Forelimb muscle (tissue), 1 donor: ENCODE data around the gene RAPGEF2. TPM values are rescaled to one million over a fixed set of nuclear protein-coding genes. Genes with fewer than 3 reads are reported as not detected.
"Not testable (repeated sequence)": the region's sequence is repeated elsewhere in the genome, so short reads cannot be mapped to it uniquely, and the experiment has no call there.

Source experiments
- DNase-seq: peaks from one replicate; pipeline ENCODE4 v3.0.0-alpha.2; 2013; ENCODE audit warnings: low read depth
- polyA plus RNA-seq: library from polyadenylated mRNA; unstranded; fragments of 120-200 nt; gene quantifications from one replicate; pipeline ENCODE4 v1.2.1, GENCODE V29; 2013; ENCODE audit not compliant: insufficient read length

Gene RAPGEF2
- polyA plus RNA-seq, 1 donor = 24.1 TPM

DNA sequence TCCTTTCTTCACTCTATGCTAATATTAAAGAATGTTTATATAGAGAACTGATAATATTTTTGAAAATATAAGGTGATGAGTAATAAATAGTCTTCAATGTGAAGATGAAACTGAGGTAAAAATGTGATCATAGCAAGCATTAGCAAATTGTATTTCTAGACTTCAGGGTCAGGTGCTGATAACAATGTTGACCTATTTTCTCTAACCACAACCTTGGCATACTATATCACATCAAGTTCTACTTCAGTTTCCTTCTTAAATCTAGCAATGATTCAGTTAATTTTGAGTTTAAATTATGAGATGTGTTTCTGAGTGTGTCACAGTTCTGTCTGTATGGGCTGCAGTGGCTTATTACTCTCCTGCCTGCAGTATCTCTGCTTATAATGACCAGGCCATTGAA, 209.4 kb downstream of the RAPGEF2 start:
- DNase-seq = no peak

DNA sequence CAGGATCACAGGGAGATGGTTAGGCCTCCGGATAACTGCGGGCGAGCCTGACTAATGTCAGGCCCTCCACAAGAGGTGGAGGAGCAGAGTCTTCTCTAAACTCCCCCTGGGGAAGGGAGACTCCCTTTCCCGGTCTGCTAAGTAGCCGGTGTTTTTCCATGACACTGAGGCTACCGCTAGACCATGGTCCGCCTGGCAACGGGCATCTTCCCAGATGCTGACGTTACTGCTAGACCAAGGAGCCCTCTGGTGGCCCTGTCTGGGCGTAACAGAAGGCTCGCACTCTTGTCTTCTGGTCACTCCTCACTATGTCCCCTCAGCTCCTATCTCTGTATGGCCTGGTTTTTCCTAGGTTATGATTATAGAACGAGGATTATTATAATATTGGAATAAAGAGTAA, 213.0 kb downstream of the RAPGEF2 start:
- DNase-seq = not testable (repeated sequence)

DNA sequence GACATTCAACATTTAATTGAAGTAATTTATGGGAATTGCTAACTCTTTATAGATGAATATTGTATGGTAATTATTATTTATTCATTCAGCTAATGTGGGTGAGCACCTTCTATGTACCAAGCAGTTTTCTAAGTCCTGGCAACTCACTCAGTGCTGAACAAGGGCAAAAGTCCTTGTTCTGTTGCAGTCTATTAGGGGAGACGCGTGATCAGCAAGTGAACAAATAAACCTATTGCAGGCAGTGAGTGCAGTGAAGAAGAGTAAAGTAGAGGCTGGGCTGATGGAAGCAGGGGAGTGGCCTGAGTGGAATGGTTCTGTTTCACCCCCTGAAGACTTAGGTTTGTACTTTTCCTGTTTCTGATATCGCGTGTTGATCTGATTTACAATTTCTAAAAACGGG, 214.3 kb downstream of the RAPGEF2 start:
- DNase-seq = no peak

DNA sequence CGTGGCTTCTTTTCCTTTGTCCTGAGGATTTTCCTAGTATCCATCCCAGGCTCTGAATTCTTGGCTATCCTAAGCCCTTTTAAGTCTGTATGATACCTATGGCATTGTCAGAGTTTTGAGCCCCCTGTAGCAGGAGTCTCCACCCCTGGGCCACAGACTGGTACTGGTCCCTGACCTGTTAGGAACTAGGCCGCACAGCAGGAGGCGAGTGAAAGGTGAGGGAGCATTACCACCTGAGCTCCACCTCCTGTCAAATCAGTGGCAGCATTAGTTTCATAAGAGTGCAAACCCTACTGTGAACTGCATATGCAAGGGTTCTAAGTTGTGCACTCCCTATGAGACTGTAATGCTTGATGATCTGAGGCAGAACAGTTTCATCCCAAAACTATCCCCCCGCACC, 216.1 kb downstream of the RAPGEF2 start:
- no peak for DNase-seq

DNA sequence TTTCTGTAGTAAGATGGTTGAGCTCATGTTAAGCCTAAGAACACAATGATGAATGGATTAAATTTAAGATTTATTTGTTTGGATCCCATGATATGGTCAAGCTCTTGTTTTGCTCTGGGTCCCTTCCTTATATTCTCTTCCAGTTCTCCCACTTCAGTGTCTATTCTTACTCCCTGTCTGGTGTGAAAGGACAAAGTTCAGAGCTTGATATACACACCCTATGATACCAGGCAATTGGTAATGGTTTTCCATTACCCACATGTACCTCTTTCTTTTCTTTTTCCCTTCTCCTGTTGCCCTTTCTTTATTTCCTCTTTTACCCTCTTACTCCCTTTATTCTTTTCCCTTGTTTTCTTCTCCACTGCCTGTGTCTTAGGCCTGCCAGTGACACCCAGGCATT, 223.6 kb downstream of the RAPGEF2 start:
- DNase-seq = no peak

DNA sequence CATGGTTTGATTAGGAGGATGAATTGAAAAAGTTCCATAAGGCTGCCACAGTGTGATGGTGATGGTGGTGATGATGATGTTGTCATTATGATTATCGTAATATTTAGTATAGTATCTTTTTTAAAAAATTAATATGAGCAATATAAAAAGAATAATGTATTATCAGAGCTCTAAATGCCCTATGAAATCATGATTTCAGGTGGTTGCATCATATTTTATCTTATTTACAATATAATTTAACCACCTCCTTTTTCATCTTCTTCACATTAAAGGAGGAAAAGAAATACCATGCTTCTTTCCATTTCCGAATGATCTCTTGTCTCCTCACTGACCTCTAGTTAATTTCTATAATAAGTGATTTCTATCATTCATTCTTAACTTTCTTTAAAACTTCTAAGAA, 225.9 kb downstream of the RAPGEF2 start:
- no peak for DNase-seq

DNA sequence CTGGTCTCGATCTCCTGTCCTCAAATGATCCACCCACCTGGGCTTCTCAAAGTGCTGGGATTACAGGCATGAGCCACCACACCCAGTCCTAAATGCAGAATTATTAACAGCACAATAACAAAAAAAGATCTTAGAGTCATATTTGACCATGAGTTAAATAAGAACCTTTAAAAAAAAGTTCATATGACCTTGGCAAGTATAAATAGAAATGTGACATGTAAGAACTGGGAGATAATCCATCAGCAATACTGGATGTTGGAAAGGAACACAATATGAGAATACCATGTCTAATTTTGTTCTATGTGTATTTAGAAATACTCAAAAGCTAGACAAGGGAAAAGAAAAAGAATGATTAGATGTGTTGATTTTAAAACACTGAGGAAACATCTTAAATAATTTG, 231.6 kb downstream of the RAPGEF2 start:
- DNase-seq = no peak

DNA sequence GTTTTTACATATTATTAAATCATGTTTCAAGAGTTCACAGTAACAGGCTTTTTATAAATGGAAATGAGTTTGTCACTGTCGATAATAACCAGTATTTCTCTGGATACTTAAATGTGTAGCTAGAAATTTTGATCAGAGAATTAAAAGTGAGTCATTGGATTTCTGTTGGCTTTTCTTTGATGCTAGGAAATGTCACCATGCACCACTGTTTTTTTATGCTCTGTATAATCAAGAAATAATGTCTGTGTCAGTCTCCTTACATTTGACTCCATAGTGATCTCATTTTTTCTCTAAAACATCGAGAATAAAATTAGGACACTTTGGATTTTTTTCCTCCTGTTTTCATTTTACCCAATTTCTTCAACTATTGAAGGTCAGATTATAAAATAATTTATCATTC, 234.2 kb downstream of the RAPGEF2 start:
- no peak for DNase-seq

DNA sequence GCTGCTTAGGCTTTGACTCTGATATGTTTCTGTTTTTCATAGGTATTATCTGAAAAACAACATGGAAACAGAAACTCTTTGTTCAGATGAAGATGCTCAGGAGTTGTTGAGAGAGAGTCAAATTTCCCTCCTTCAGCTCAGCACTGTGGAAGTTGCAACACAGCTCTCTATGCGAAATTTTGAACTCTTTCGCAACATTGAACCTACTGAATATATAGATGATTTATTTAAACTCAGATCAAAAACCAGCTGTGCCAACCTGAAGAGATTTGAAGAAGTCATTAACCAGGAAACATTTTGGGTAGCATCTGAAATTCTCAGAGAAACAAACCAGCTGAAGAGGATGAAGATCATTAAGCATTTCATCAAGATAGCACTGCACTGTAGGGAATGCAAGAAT, 238.6 kb downstream of the RAPGEF2 start:
- no peak for DNase-seq

DNA sequence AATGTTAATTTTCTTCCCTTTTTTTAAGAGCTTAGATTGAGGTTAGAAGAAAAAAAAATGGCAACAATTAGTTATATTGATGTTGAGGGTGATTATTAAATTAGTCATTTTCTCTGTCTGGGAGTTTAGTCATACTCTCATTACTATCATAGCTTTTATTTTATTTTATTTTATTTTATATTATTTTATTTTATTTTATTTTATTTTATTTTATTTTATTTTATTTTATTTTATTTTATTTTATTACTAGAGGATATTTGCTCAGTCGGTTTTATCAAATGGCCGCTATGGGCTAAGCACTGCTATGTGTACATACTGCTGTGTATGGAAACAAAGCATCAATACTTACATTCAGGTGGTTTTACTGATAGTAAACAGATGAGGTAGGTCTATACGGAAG, 239.5 kb downstream of the RAPGEF2 start:
- no peak for DNase-seq

DNA sequence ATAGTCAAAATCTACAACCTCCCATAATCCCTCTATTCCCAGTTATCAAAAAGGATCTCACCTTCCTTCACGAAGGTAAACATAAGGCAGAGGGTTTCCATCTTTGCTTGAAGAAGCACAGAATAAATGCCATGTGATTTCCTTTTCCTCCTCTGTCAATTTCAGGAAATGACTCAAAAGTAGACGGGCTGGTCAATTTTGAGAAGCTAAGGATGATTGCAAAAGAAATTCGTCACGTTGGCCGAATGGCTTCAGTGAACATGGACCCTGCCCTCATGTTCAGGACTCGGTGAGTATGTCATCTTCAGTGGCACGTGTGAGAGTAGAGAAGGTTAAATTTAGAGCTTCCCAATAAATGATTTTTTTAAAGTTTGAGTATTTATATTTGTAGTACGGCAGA, 240.2 kb downstream of the RAPGEF2 start:
- no peak for DNase-seq

DNA sequence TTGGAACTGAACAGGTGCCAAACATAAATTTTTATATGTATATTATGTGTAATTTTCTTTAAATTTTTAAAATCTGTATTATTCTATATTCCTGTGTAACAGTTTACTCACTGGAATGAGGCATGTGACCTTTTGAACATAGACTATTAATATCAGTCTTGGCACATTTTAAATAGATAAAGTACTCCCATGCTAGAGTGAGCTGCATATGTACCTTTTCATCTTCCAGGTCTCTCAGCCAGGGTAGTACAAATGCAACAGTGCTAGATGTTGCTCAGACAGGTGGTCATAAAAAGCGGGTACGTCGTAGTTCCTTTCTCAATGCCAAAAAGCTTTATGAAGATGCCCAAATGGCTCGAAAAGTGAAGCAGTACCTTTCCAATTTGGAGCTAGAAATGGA, 242.0 kb downstream of the RAPGEF2 start:
- no peak for DNase-seq

DNA sequence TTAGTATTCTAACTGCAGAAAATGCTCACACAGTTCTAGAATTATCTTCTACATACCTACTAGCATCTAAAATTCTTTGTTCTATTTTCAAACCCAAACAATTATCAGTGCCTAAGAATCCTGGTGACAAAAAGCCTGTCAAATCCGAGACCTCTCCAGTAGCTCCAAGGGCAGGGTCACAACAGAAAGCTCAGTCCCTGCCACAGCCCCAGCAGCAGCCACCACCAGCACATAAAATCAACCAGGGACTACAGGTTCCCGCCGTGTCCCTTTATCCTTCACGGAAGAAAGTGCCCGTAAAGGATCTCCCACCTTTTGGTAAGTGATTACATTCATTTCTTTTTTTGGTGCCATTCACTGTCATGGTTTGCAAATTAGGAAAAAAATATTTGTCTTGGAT, 243.8 kb downstream of the RAPGEF2 start:
- no peak for DNase-seq

DNA sequence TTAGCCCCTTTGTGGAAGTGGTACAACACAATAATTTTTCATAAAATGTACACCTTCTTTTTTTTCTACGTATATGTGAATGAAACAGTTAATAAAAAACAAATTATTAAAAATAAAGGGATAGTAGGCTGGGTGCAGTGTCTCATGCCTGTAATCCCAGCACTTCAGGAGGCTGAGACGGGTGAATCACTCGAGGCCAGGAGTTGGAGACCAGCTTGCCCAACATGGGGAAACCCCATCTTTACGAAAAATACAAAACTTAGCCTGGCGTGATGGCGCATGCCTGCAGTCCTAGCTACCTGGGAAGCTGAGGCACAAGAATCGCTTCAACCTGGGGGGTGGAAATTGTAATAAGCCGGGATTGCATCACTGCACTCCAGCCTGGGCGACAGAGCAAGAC, 244.9 kb downstream of the RAPGEF2 start:
- no peak for DNase-seq

DNA sequence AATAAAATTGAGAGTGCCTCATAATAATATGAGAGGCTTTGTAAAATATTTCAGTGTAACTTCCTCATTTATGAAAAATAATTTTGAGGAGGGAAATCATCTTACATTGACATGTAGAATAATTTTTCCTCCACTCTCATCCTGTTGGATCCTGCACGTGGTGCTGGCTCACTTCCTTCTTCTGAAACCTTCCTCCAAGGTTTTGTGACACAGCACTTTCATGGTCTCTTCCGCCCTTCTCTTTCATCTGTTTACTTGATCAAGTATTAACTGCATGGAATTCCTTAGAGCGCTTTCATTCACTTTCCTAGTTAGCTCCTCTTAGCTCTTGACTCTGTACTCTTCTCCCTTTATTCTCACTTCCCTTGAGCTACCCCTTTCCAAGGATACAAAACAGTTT, 246.5 kb downstream of the RAPGEF2 start:
- no peak for DNase-seq

DNA sequence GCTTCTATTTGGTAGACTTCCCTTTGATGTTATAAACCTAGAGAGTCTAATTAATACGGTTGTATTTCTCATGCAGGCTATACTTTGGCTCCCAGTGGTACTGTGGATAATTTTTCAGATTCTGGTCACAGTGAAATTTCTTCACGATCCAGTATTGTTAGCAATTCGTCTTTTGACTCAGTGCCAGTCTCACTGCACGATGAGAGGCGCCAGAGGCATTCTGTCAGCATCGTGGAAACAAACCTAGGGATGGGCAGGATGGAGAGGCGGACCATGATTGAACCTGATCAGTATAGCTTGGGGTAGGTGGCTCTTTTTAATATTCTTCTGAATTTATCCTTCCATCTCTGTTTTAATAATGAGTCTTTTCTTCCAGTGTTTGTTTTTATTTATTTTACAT, 249.7 kb downstream of the RAPGEF2 start:
- DNase-seq = no peak

DNA sequence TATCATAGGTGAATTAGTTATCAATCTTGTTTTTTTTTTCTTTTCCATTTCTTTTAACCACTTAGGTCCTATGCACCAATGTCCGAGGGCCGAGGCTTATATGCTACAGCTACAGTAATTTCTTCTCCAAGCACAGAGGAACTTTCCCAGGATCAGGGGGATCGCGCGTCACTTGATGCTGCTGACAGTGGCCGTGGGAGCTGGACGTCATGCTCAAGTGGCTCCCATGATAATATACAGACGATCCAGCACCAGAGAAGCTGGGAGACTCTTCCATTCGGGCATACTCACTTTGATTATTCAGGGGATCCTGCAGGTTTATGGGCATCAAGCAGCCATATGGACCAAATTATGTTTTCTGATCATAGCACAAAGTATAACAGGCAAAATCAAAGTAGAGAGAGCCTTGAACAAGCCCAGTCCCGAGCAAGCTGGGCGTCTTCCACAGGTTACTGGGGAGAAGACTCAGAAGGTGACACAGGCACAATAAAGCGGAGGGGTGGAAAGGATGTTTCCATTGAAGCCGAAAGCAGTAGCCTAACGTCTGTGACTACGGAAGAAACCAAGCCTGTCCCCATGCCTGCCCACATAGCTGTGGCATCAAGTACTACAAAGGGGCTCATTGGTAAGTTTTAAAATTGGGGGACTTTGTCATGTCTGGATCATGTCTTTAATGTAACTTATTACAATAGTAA, 250.7 kb downstream of the RAPGEF2 start:
- no peak for DNase-seq

DNA sequence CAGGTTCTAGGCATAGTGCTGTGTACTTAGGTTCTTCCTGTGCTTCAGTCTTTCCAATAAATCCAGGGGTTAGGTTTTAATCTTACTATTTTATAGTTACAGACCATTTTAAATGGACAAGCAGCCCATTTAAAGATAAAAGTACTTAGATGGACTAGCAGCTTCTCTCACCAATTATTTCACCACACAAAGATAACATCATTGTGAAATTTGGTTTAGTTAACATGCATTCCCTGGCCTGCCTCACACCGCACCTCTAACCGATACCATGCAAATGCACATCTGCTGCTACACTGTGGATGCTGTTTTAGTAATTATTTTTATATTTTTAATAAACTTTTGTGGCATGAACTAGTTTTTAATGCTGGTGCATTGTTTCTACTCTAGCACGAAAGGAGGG, 252.6 kb downstream of the RAPGEF2 start:
- no peak for DNase-seq

DNA sequence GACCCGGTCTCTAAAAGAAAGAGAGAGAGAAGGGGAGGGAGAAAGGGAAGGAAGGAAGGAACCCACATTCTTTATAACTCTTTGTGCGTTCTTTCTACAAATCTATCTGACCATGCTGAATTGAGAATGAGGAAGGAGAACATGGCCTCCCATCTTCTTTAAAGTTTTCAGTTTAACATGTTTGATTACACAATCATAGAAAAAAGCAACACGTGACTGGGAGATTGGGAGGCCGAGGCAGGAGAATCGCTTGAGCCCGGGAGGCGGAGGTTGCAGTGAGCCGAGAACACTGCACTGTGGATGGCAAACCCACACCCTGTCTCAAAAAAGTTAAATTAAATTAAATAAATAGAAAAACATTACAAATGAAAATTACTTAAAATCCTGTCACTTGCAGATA, 254.5 kb downstream of the RAPGEF2 start:
- DNase-seq = no peak

DNA sequence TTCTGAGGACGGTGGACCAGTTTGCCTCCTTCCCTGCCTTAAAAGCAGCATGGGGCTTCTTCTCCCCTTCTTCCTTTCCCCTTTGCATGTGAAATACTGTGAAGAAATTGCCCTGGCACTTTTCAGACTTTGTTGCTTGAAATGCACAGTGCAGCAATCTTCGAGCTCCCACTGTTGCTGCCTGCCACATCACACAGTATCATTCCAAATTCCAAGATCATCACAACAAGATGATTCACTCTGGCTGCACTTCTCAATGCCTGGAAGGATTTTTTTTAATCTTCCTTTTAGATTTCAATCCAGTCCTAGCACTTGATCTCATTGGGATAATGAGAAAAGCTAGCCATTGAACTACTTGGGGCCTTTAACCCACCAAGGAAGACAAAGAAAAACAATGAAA, 255.3 kb downstream of the RAPGEF2 start:
- DNase-seq = peak; percentile 8

DNA sequence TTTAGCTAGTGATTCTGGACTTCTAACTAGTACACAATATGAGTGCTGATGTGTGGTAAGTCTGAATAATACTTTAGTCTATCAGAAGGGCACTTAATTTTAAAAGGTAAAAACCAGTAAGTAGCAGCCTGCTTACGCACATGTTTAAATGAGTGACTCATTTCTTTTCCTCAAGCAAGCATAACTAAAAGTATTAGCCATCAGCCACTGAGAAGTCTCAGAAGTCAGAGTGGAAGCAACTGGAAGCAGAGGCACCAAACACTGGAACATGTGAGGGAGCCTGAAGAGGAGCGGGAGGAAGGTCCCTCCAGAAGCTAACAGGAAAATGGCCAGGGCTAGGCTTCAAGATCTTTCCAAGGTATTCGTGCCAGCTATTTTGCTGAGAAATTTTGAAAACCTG, 257.7 kb downstream of the RAPGEF2 start:
- DNase-seq = no peak

DNA sequence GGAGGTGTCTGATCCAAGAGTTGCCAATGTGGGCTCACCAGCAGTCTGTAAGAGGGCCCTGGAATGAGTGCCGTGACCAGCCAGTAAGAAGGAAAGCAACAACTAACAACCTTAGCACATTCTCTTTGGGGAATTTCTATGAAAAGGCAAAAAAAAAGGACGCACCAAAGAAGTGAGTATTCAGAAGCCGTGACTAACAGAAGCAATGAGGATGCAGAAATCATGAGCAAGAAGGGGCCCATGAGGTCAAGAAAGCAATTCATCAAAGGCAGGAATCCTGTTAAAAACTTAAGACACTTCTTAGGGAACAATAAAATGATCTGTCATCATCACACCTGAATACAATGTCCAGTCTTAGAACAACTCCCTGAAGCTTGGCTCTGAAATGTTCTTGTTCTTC, 260.5 kb downstream of the RAPGEF2 start:
- no peak for DNase-seq

DNA sequence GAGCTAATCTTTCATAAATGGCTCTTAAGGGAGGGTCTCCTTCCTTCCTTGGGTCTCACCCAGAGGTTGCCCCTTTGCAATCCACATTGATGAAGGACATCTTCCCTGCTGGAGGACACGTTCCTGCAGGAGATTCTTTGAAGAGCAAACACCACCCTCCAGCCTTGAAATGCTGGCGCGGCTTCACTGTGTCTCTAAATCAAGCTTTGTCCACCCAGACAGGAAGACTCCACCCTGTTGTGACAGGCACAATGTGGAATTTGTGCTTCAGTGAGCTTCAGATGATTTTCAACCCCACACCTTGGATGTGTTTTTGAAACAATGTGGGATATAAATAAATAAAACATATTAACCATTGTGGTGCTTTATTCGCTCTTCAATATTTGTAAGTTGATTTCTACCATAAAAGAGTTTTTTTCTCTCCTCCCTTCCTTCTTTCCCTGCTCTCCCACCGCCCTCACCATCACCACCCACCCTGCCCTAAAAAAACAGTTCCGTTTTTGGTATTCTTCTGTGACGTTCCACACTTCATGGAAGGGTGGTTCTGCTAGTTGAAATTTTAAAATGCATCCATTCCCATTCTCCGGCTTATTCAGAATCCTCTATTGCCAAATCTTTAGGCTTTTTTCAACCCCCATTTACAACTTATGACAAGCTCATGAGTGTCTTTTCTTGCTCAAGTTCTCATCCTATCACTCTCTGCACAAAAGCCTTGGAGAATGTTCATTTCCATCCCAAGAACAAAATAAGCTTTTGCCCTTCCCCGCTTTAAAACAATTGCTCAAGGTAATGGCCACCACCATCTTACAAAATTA, 264.3 kb downstream of the RAPGEF2 start:
- no peak for DNase-seq

DNA sequence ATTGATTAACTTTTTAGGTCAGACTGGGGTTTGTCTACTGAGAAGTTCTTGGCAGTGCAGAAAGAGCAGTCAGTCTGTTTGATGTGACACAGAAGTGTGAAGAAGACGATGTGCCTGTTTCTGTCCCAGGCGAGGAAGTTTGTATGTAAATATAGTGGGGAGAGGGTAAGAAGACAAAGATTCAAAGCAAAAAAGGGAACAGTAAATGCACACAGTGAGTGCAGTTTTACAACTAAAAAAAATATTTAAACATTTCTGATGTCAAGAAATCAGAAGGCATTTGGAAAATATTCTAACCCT, 264.9 kb downstream of the RAPGEF2 start:
- DNase-seq = no peak
